Thyroid gland (tissue), 4 donors: ENCODE results near the gene MYOF. TPM values are rescaled to one million over a fixed set of nuclear protein-coding genes. Genes with fewer than 3 reads are reported as not detected.

Experiments used
- DNase-seq, 2 donors: peaks; one replicate each; pipeline ENCODE4 v3.0.0-alpha.2; 2019
- H3K27ac ChIP-seq, 3 donors: fragments of 200-600 bp; sonication (generic); 1 replicate in 2 of 3; 2 replicates in 1 of 3; pipeline ENCODE4 v1.5.1; 2016 to 2019; ENCODE audit warnings: mild to moderate bottlenecking in 1 of 3, moderate library complexity in 1 of 3
- H3K27me3 ChIP-seq: fragments of 200-600 bp; sonication (generic); one replicate; pipeline ENCODE4 v1.5.1; 2019
- H3K36me3 ChIP-seq, 2 donors: fragments of 200-600 bp; sonication (generic); one replicate each; pipeline ENCODE4 v1.5.1; 2016 to 2019
- H3K4me1 ChIP-seq, 2 donors: fragments of 200-600 bp; sonication (generic); one replicate each; pipeline ENCODE4 v1.5.1; 2017 to 2019
- H3K4me3 ChIP-seq, 3 donors: fragments of 200-600 bp; sonication (generic); replicated peaks in 1 of 3; 1 replicate in 2 of 3; 2 replicates in 1 of 3; pipeline ENCODE4 v1.5.1; 2016; ENCODE audit warnings: mild to moderate bottlenecking in 1 of 3
- H3K9me3 ChIP-seq: fragments of 200-600 bp; sonication (generic); one replicate; pipeline ENCODE4 v1.5.1; 2017
- POLR2A ChIP-seq, 2 donors: fragments of 450-650 bp; IDR thresholded peaks; one replicate each; pipeline ENCODE4 v1.6.1; 2017; ENCODE audit warnings: antibody characterized with exemption in 2 of 2, mild to moderate bottlenecking in 2 of 2, moderate library complexity in 1 of 2
- WGBS, 2 donors: methylation state at CpG; one replicate each; pipeline ENCODE4 v1.1.5; 2017; 5-methylcytosine and 5-hydroxymethylcytosine counted together
- intact Hi-C: fragments of 100-400 bp; cut with DNase I; formaldehyde crosslinking; loops from one replicate; pipeline ENCODE4 v1.15.1; 2023
- small RNA-seq: library from RNA; depleted of rRNA; stranded (forward); fragments of <200 nt; gene quantifications from one replicate; pipeline ENCODE3, GENCODE V24; 2016
- total RNA-seq, 4 donors: library from RNA; depleted of rRNA; stranded (reverse); fragments of >200 nt; gene quantifications; one replicate each; pipeline ENCODE4 v1.2.3, GENCODE V29; 2016
- TF ChIP-seq, protein P1 (sequence below), 6 experiments: fragments of 200-600 bp in 3 of 6; fragments of 450-650 bp in 3 of 6; sonication (generic) in 3 of 6; IDR thresholded peaks; one replicate each; pipeline ENCODE4 v1.5.1; 2016 to 2019; ENCODE audit warnings: antibody characterized with exemption in 6 of 6, mild to moderate bottlenecking in 2 of 6, inconsistent platforms in 1 of 6, moderate library complexity in 1 of 6

The MYOF gene
- total RNA-seq, 4 donors from 2014 or later, result 72.3 to 210 (median 118) TPM

DNA sequence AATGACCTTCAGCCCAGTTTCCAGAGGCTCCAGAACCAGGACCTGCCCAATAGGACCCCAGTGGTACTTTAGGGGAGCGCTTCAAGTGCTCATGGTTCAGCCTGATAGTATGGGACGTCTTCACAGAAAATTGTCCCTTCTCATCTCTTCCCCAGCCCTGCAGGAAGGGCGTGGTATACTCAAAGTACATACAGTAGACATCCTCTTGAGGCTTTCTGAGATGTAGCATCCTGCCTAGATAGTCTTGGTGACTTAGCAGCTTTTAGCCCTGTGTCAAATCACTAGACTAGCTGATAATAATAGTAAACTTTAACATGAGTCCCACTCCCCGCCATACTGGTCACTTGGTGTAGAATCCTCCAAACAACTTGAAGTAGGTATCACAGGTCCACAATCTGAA, 215.3 kb downstream of the MYOF start:
- Histone ChIP-seq H3K4me3 (no peak overlapping the region), H3K36me3 (no peaks in the 10 kb centered on the region), H3K27me3 (no peaks in the 10 kb centered on the region), H3K27ac (no peak overlapping the region), H3K4me1 (no peaks in the 10 kb centered on the region), H3K9me3 (no peaks in the 10 kb centered on the region)
- intact Hi-C loops, result no loop called here
- no peak for TF ChIP-seq POLR2A (IDR thresholded peaks at IDR 0.05)
- TF ChIP-seq, protein P1, sequence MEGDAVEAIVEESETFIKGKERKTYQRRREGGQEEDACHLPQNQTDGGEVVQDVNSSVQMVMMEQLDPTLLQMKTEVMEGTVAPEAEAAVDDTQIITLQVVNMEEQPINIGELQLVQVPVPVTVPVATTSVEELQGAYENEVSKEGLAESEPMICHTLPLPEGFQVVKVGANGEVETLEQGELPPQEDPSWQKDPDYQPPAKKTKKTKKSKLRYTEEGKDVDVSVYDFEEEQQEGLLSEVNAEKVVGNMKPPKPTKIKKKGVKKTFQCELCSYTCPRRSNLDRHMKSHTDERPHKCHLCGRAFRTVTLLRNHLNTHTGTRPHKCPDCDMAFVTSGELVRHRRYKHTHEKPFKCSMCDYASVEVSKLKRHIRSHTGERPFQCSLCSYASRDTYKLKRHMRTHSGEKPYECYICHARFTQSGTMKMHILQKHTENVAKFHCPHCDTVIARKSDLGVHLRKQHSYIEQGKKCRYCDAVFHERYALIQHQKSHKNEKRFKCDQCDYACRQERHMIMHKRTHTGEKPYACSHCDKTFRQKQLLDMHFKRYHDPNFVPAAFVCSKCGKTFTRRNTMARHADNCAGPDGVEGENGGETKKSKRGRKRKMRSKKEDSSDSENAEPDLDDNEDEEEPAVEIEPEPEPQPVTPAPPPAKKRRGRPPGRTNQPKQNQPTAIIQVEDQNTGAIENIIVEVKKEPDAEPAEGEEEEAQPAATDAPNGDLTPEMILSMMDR (IDR thresholded peaks at IDR 0.05), result no peak
- WGBS, 2 donors, result 87 to 99% methylated on average over 4 of the region's 4 CpGs
- no peak for DNase-seq

DNA sequence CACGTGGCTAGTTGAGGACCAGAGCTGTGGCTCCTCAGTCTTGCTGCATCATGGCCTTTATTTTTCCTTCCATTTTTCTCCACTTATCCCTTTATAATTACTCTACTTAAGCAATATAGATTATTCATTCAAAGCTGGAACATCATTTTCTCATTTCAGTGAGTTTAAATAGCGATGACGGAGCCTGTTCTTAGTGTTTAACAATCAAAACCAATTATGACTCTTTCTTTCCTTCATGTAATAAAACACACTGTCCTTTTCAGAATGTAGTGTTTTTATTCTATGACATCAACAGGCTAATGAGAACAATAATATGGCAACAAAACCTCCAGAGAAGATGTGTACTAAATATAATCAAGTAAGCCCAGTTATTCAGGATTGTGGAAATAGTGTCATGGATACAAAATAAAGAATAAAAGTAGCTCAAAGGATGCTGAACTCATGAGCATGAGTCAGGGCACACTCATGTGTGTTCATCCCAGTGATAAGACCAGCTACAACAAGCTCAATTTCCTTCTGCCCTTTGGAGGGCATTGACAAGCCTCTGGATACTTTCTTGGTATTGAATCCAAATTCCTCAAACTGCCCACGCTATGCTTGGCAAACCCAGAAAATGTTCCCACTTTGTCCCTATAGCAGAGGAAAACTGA, 220.0 kb downstream of the MYOF start:
- Histone ChIP-seq H3K4me3 (no peak overlapping the region), H3K27me3 (no peaks in the 10 kb centered on the region), H3K4me1 (no peaks in the 10 kb centered on the region), H3K36me3 (no peaks in the 10 kb centered on the region), H3K27ac (no peak overlapping the region), H3K9me3 (no peaks in the 10 kb centered on the region)
- no peak for DNase-seq
- no peak for TF ChIP-seq POLR2A (IDR thresholded peaks at IDR 0.05)
- TF ChIP-seq, protein P1 (IDR thresholded peaks at IDR 0.05), result no peak
- intact Hi-C loops, result no loop called here
- WGBS, 2 donors, result 90 to 98% methylated on average over 4 of the region's 4 CpGs

DNA sequence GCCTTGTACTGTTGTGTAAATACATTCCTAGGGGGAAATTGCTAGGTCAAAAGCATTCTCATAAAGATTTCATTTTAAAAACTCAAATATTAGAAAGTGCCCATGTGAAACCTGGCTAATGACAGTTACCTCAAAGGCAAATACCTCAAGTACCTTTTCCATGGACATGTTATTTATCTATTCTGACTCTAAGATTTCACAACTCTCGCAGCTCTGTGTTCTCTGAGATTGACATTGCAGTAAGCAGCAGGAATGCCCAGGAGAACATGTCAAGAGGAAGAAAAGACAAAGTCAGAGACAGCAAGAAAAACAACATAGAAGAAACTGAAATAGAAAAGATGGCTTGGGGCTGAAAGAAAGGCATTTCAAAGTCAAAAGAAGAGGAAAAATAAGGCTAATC, 221.0 kb downstream of the MYOF start:
- intact Hi-C loops, result no loop called here
- no peak overlapping the region for H3K4me3 ChIP-seq
- TF ChIP-seq, protein P1 (IDR thresholded peaks at IDR 0.05), result no peak
- TF ChIP-seq POLR2A (IDR thresholded peaks at IDR 0.05), result no peak
- 76 to 79% methylated on average over 1 of the region's 1 CpG for WGBS, 2 donors
- H3K36me3 ChIP-seq, result no peaks in the 10 kb centered on the region
- no peaks in the 10 kb centered on the region for H3K4me1 ChIP-seq
- no peaks in the 10 kb centered on the region for H3K27me3 ChIP-seq
- no peak for DNase-seq
- H3K27ac ChIP-seq, result no peak overlapping the region
- no peaks in the 10 kb centered on the region for H3K9me3 ChIP-seq

DNA sequence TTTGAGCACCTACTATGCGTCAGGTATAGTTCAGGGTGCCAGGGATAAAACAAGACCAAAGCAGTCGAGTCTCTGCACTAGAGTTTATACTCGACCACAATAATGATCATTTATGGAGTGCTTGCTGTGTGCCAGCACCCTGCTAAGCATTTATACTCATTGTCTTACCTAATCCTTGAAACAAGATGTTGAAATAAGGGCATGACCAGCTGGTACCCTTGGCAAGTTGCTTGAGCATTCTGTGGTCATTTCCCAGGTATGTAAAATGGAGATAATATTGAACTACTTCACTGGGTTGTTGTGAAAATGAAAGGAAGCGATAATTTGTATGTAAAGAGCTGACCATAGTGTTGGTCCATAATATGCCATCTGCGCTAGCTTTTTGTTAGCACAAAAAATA, 223.0 kb downstream of the MYOF start:
- Histone ChIP-seq H3K4me1 (no peaks in the 10 kb centered on the region), H3K9me3 (no peaks in the 10 kb centered on the region), H3K36me3 (no peaks in the 10 kb centered on the region), H3K27ac (no peak overlapping the region), H3K4me3 (no peak overlapping the region), H3K27me3 (no peaks in the 10 kb centered on the region)
- 89 to 90% methylated on average over 5 of the region's 5 CpGs for WGBS, 2 donors
- intact Hi-C loops, result no loop called here
- no peak for DNase-seq
- TF ChIP-seq POLR2A (IDR thresholded peaks at IDR 0.05), result no peak
- TF ChIP-seq, protein P1 (IDR thresholded peaks at IDR 0.05), result no peak

Small RNA genes lying within 50 kb of the gene (small RNA-seq; reads per million reads assigned to genes)
- 0.38 reads per million for gene RNA5SP323

Other genes starting within 250 kb of the MYOF start
- gene CEP55, start 14.3 kb upstream of the MYOF start, total RNA-seq, result 1 to 10 TPM in 2 of 4 donors, under 1 TPM in 1, not detected in 1; 0.11 to 2.1 (median 1.0) TPM
- gene FFAR4, start 84.3 kb upstream of the MYOF start, total RNA-seq, result under 1 TPM in 3 of 4 donors, not detected in 1; 0.15 to 0.78 (median 0.40) TPM
- gene RBP4, start 118.9 kb upstream of the MYOF start, total RNA-seq, result 1 to 10 TPM; 1.9 to 5.5 (median 5.3) TPM
- gene PDE6C, start 130.2 kb upstream of the MYOF start, total RNA-seq, result not detected
- gene FRA10AC1, start 220.3 kb upstream of the MYOF start, total RNA-seq, result 100 to 1,000 TPM in 1 of 4 donors, 10 to 100 TPM in 3; 18.6 to 293 (median 27.8) TPM